ENCODE results near the gene PDE4D. TPM values are rescaled to one million over a fixed set of nuclear protein-coding genes. Genes with fewer than 3 reads are reported as not detected.
A peak's percentile ranks its signal among the peaks of the same experiment; 100 is the strongest.

The PDE4D gene
- total RNA-seq, 1 donor from 2014 or later = 28.2 TPM

DNA sequence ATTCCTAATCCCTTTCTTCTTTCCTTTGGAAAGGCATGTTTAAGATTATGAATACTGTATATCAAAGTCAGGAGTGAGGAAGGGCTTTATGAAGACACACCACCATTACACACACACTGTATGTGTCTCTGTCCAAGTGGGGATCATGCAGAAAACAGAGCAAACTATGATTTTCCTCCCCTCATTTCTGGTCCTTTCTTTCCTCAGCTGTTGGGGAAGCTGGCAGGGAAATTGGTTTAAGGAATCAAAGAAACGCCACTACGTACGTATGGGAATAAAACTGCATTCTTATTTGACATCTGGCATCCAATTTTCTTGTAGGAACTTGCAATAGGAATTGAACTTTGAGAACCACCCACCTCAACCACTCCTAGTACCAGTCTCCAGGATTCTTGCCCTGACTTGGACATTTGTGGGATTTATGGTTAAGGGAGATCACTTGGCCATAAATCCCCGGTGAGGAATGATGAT, 125.8 kb downstream of the PDE4D start:
- H3K27me3 Mint-ChIP-seq = peaks cover 7% of the 10 kb centered on the region
- H3K9me3 Mint-ChIP-seq = no peaks in the 10 kb centered on the region
- peaks cover 6% of the 10 kb centered on the region for H3K36me3 Mint-ChIP-seq (ENCODE audit: low read depth)
- peaks cover 59% of the 10 kb centered on the region for H3K4me1 Mint-ChIP-seq
- CTCF ChIA-PET = interaction anchor here (1.2 to 1.5 kb wide), 2 partner anchors 94 to 261 kb away, joined by 3 to 4 read pairs; no protein-coding TSS in a partner anchor
- TF ChIP-seq, protein P1, sequence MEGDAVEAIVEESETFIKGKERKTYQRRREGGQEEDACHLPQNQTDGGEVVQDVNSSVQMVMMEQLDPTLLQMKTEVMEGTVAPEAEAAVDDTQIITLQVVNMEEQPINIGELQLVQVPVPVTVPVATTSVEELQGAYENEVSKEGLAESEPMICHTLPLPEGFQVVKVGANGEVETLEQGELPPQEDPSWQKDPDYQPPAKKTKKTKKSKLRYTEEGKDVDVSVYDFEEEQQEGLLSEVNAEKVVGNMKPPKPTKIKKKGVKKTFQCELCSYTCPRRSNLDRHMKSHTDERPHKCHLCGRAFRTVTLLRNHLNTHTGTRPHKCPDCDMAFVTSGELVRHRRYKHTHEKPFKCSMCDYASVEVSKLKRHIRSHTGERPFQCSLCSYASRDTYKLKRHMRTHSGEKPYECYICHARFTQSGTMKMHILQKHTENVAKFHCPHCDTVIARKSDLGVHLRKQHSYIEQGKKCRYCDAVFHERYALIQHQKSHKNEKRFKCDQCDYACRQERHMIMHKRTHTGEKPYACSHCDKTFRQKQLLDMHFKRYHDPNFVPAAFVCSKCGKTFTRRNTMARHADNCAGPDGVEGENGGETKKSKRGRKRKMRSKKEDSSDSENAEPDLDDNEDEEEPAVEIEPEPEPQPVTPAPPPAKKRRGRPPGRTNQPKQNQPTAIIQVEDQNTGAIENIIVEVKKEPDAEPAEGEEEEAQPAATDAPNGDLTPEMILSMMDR (IDR thresholded peaks at IDR 0.05) = no peak
- no peak for ATAC-seq (ENCODE audit: low read depth)
- intact Hi-C loops (cut with micrococcal nuclease) = loop anchor here (1.0 to 2.0 kb wide), 3 partner anchors 15 to 31 kb away; no protein-coding TSS in a partner anchor
- H3K4me3 Mint-ChIP-seq = peak overlapping the region; percentile 91
- POLR2A ChIA-PET = interaction anchor here (1.6 to 1.8 kb wide), 2 partner anchors 21 to 22 kb away, joined by 8 to 12 read pairs; no protein-coding TSS in a partner anchor
- H3K27ac Mint-ChIP-seq = peak overlapping the region; percentile 79
- DNase-seq = no peak

DNA sequence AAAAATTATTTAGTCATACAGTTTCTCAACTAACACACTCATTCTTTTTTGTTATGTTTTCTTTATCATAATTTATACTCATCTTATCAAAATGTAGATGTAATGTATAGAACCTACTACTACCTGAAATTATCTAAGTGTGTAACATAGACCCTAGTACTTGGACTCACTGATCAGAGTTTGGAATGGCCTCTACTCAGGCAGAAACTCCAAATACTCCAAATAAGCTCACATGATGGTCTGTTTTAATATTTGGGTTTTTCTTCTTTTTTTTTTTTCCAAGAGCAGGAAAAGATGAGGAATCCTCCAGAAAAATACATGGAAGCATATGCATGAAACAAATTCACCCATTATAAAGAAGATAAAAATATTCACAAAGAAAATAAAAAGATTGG, 126.3 kb downstream of the PDE4D start:
- peak overlapping the region; percentile 68 for H3K27ac Mint-ChIP-seq
- ATAC-seq (ENCODE audit: low read depth) = no peak

DNA sequence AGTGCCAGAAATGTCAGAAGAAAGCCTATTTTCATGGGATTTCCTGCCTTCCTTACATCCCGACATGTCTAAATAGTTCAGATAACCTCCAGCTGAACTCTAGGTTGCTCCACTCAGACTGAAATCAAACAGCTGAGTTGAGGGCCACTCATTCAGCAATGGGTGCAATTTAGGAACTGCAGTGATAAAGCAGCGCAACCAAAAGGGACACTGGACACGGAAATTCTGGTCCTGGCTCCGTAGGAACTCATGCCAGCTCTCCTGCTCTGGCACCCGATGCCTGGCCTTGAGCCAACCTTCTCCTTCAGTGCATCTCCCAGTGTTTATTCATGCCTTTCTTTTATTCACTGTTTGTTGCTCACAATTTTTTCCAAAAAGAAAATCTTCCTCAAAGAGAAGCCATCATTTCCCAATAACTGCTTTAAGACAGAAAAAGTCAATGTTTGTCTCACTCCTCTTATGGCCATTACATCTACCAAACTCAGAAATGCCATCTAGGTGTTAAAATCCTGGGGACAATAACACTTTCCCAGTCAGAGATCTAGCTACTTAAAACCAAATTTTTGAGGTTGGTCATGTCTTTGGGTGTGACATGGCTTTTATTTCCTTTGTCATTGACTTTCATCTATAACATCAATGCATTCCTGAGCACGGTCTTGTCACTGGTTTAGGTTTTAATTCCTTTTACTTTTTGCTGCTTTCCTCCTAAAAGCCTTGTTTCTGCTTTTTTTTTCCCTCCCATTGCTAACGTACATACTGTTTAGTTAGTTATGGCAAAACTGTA, 126.9 kb downstream of the PDE4D start:
- peak overlapping the region; percentile 91 for H3K4me3 Mint-ChIP-seq
- TF ChIP-seq, protein P1 (IDR thresholded peaks at IDR 0.05) = no peak
- CTCF ChIA-PET = no interaction called here
- intact Hi-C loops (cut with micrococcal nuclease) = loop anchor here (2.0 kb wide), 1 partner anchor 14 kb away; no protein-coding TSS in a partner anchor
- H3K9me3 Mint-ChIP-seq = no peaks in the 10 kb centered on the region
- ATAC-seq (ENCODE audit: low read depth) (no peak), DNase-seq (no peak)
- POLR2A ChIA-PET = no interaction called here
- peaks cover 59% of the 10 kb centered on the region for H3K4me1 Mint-ChIP-seq
- peaks cover 6% of the 10 kb centered on the region for H3K36me3 Mint-ChIP-seq (ENCODE audit: low read depth)
- H3K27ac Mint-ChIP-seq = peak overlapping the region; percentile 68
- H3K27me3 Mint-ChIP-seq = peaks cover 7% of the 10 kb centered on the region

More for the DNA sequence above, 126.3 kb downstream of the PDE4D start:
- Mint-ChIP-seq H3K9me3 (no peaks in the 10 kb centered on the region), H3K4me3 (peak overlapping the region; percentile 91), H3K27me3 (peaks cover 7% of the 10 kb centered on the region), H3K4me1 (peaks cover 59% of the 10 kb centered on the region), H3K36me3 (ENCODE audit: low read depth) (peaks cover 6% of the 10 kb centered on the region)
- TF ChIP-seq, protein P1 (IDR thresholded peaks at IDR 0.05) = no peak
- intact Hi-C loops (cut with micrococcal nuclease) = loop anchor here (2.0 kb wide), 1 partner anchor 14 kb away; no protein-coding TSS in a partner anchor
- CTCF ChIA-PET = interaction anchor here (1.5 kb wide), 1 partner anchor 94 kb away, joined by 3 read pairs; no protein-coding TSS in a partner anchor
- POLR2A ChIA-PET = no interaction called here
- DNase-seq = no peak

DNA sequence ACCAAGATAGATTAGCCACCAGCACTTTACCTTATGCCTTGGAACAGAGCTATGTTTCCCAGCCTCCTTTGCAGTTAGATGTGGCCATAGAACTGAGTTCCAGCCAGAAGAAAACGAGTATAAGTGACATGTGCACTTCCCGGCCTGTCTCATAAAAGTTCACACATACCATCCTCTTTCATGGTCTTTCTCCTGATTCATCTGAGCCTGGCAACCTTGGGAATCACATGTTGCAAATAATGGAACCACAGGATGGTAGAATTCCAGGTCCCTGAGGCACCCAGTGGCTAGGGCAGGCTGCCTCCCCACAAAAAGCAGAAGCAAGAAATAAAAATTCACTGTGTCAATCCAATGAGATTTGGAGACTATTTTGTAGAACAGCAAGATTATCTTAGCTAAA, 128.1 kb downstream of the PDE4D start:
- intact Hi-C loops (cut with micrococcal nuclease) = no loop called here
- peaks cover 6% of the 10 kb centered on the region for H3K36me3 Mint-ChIP-seq (ENCODE audit: low read depth)
- DNase-seq (no peak), ATAC-seq (ENCODE audit: low read depth) (no peak)
- peaks cover 7% of the 10 kb centered on the region for H3K27me3 Mint-ChIP-seq
- H3K9me3 Mint-ChIP-seq = no peaks in the 10 kb centered on the region
- ChIA-PET POLR2A (interaction anchor here (2.2 kb wide), 1 partner anchor 25 kb away, joined by 9 read pairs; no protein-coding TSS in a partner anchor), CTCF (interaction anchor here (1.1 kb wide), 2 partner anchors 34 to 41 kb away, joined by 3 read pairs; no protein-coding TSS in a partner anchor)
- H3K4me3 Mint-ChIP-seq = peak overlapping the region; percentile 77
- H3K27ac Mint-ChIP-seq = peak overlapping the region; percentile 80
- peaks cover 59% of the 10 kb centered on the region for H3K4me1 Mint-ChIP-seq
- TF ChIP-seq, protein P1 (IDR thresholded peaks at IDR 0.05) = no peak

DNA sequence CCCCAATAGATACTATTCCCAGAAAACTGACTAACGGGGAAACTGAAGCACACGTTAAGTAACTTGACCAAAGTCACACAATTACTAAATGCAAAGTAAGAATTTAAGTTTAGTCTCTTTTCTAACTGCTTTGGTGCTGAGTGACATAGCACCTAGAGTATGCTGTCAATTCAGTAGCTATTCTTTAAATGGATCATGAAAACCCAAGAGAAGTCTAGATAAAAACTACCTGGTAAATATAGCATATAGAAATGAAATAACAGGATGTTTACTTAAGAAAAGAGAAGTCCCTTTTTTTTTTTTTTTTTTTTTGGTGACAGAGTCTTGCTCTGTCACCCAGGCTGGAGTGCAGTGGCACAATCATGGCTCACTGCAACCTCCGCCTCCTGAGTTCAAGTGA, 129.2 kb downstream of the PDE4D start:
- ChIA-PET CTCF (interaction anchor here (1.1 kb wide), 2 partner anchors 35 to 40 kb away, joined by 3 read pairs; no protein-coding TSS in a partner anchor), POLR2A (interaction anchor here (0.6 to 2.2 kb wide), 4 partner anchors 26 to 553 kb away, joined by 4 to 9 read pairs (median 8); no protein-coding TSS in a partner anchor)
- Mint-ChIP-seq H3K27ac (peak overlapping the region; percentile 80), H3K4me3 (peak overlapping the region; percentile 63), H3K27me3 (peaks cover 4% of the 10 kb centered on the region), H3K36me3 (ENCODE audit: low read depth) (peaks cover 6% of the 10 kb centered on the region), H3K4me1 (peaks cover 64% of the 10 kb centered on the region), H3K9me3 (no peaks in the 10 kb centered on the region)
- TF ChIP-seq, protein P1 (IDR thresholded peaks at IDR 0.05) = no peak
- ATAC-seq (ENCODE audit: low read depth) (peak; percentile 22), DNase-seq (no peak)
- intact Hi-C loops (cut with micrococcal nuclease) = no loop called here
